Heart left ventricle (tissue), 13 donors: Measurements from ENCODE around the gene NECAB2.

Experiments used
- CTCF ChIP-seq, 12 donors: fragments of 200-600 bp; sonication (generic) in 4 of 12; IDR thresholded peaks; one replicate each; pipeline versions ENCODE4 v1.5.0 to v1.8.0; 2018 to 2022; ENCODE audit warnings: antibody characterized with exemption in 12 of 12, mild to moderate bottlenecking in 5 of 12
- POLR2A ChIP-seq, 2 donors: fragments of 450-650 bp; IDR thresholded peaks; one replicate each; pipeline ENCODE4 v1.6.1; 2017; ENCODE audit warnings: antibody characterized with exemption in 2 of 2, mild to moderate bottlenecking in 2 of 2, moderate library complexity in 2 of 2
- donor health status: ischemic (EF 13 %, LVEDD 7.1; RV severe dilation, severe dysfunction).
- donor health status: DM: no; HTN: yes; CAD: no.
- donor health status: DM: no; HTN: no; CAD: no.
- donor health status: ischemic (EF 25% LVEDD 6.9; RV normal size, moderate dysfunction).
- donor health status: ischemic (EF 25% LVEDD 5.7; RV mildly dilated, moderate dysfunction).
- donor health status: ischemic (EF 35%, LVEDD 5.7; RV mildly dilated, moderate dysfunction).
- donor health status: nonischemic (EF 11% LVEDD 7.7; RV severe dilation, severe dysfunction).
- donor health status: DM: yes; HTN: yes; CAD: no.
- donor health status: PGD.
- donor health status: ischemic (EF 29% LVEDD 5.4; RV normal size, mild dysfunction).
- donor health status: nonischemic (EF 23%, LVEDD 6.1; RV moderate dilation, normal function).

DNA sequence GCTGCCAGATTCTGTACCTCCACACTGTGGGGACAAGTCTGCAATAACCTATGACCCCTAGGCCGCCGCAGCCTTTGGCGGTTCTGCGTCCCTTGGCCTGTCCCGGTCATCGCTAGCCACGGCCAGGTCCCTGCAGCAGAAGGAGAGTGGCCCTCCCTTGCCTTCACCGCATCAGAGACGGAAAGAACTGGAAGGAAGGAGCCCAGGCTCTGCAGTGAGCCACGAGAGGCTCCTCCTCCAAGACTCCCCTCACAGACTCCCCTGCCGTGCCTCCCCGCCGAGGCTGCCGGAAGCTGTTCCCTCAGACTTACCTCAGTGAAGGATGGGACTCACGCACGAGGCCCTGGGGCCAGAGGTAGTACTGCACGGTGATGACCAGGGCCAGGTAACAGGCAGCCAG lies 63.5 kb downstream of the NECAB2 start:
- TF ChIP-seq POLR2A (IDR thresholded peaks at IDR 0.05) (no peak), CTCF (IDR thresholded peaks at IDR 0.05) (no peak)
